Uterus (tissue), 2 donors: ENCODE data around the gene ATF7.

Experiments
- CTCF ChIP-seq, 4 experiments: fragments of 200-600 bp in 2 of 4; fragments of 450-650 bp in 2 of 4; sonication (generic) in 2 of 4; IDR thresholded peaks; one replicate each; pipeline ENCODE4 v1.5.1; 2016 to 2019; ENCODE audit warnings: antibody characterized with exemption in 4 of 4, mild to moderate bottlenecking in 2 of 4, moderate library complexity in 1 of 4
- POLR2A ChIP-seq, 2 donors: fragments of 450-650 bp; IDR thresholded peaks; one replicate each; pipeline ENCODE4 v1.6.1; 2016; ENCODE audit warnings: antibody characterized with exemption in 2 of 2, mild to moderate bottlenecking in 1 of 2, moderate library complexity in 1 of 2

GRCh38 chr12:53506881-53507602 is 119.1 kb downstream of the ATF7 start, which contains the start of gene NPFF:
- no peak for TF ChIP-seq CTCF (IDR thresholded peaks at IDR 0.05)
- no peak for TF ChIP-seq POLR2A (IDR thresholded peaks at IDR 0.05)
